Measurements from ENCODE around the gene BCL10.

BCL10 gene

GRCh38 chr1:85219853-85220610 lies 56.4 kb downstream of the BCL10 start:
- no peak for DNase-seq

GRCh38 chr1:85216697-85217096 lies 59.7 kb downstream of the BCL10 start:
- no peak for DNase-seq
